ENCODE data around the gene PRKCA. TPM values are rescaled to one million over a fixed set of nuclear protein-coding genes. Genes with fewer than 3 reads are reported as not detected.

Gene PRKCA
- total RNA-seq, 1 experiment from 2014 or later = 29.5 TPM

GRCh38 chr17:66632731-66633130 is 330.3 kb downstream of the PRKCA start:
- CTCF ChIA-PET = no interaction called here
- no peak for ATAC-seq
- H3K4me1 Mint-ChIP-seq = peaks cover 2% of the 10 kb centered on the region
- no peak overlapping the region for H3K4me3 Mint-ChIP-seq
- no peaks in the 10 kb centered on the region for H3K36me3 Mint-ChIP-seq
- no peak for TF ChIP-seq NFE2L1 (CRISPR knock-in tag; IDR thresholded peaks at IDR 0.05)
- no peak for TF ChIP-seq ZNF425 (CRISPR knock-in tag; conservative IDR thresholded peaks at IDR 0.05)
- no peak for TF ChIP-seq NFYB (CRISPR knock-in tag; conservative IDR thresholded peaks at IDR 0.05; ENCODE audit: low read depth)
- TF ChIP-seq ZNF121 (CRISPR knock-in tag; IDR thresholded peaks at IDR 0.05) = no peak
- TF ChIP-seq, protein P1, sequence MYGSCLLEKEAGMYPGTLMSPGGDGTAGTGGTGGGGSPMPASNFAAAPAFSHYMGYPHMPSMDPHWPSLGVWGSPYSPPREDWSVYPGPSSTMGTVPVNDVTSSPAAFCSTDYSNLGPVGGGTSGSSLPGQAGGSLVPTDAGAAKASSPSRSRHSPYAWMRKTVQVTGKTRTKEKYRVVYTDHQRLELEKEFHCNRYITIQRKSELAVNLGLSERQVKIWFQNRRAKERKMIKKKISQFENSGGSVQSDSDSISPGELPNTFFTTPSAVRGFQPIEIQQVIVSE (CRISPR knock-in tag; IDR thresholded peaks at IDR 0.05; ENCODE audit: borderline replicate concordance) = no peak
- TF ChIP-seq ARID4B (CRISPR knock-in tag; IDR thresholded peaks at IDR 0.05; ENCODE audit: borderline replicate concordance) = no peak
- TF ChIP-seq MLX (CRISPR knock-in tag; IDR thresholded peaks at IDR 0.05) = no peak
- no peak for TF ChIP-seq ZNF396 (CRISPR knock-in tag; IDR thresholded peaks at IDR 0.05; ENCODE audit: borderline replicate concordance)
- no peak for TF ChIP-seq ZNF416 (CRISPR knock-in tag; IDR thresholded peaks at IDR 0.05)
- no peak for TF ChIP-seq NR2C2 (CRISPR knock-in tag; IDR thresholded peaks at IDR 0.05)
- TF ChIP-seq HMGXB4 (CRISPR knock-in tag; IDR thresholded peaks at IDR 0.05) = no peak
- TF ChIP-seq JAZF1 (CRISPR knock-in tag; IDR thresholded peaks at IDR 0.05) = no peak
- TF ChIP-seq NFATC4 (CRISPR knock-in tag; IDR thresholded peaks at IDR 0.05) = no peak
- no peak for TF ChIP-seq TEAD4 (CRISPR knock-in tag; IDR thresholded peaks at IDR 0.05)
- no peak for TF ChIP-seq ATF1 (CRISPR knock-in tag; IDR thresholded peaks at IDR 0.05)
- no peak for TF ChIP-seq AR (CRISPR knock-in tag; IDR thresholded peaks at IDR 0.05)
- DNase-seq (ENCODE audit: low spot score) = no peak
- POLR2A ChIA-PET = no interaction called here
- H3K27me3 Mint-ChIP-seq (ENCODE audit: low read depth) = no peaks in the 10 kb centered on the region
- H3K27ac Mint-ChIP-seq = no peak overlapping the region
- no peaks in the 10 kb centered on the region for H3K9me3 Mint-ChIP-seq

Measured in WTC11 (cell line).